Nephron (organoid): ENCODE data around the gene HEBP2.

Experiments
- H3K27ac Mint-ChIP-seq, 3 experiments: 2 replicates each; pipeline ENCODE4 v1.8.0; 2020; ENCODE audit warnings: mixed read lengths in 3 of 3, mild to moderate bottlenecking in 2 of 3, moderate library complexity in 1 of 3
- H3K27me3 Mint-ChIP-seq: 2 replicates; pipeline ENCODE4 v1.8.0; 2021; ENCODE audit warnings: low read depth, mild to moderate bottlenecking, moderate library complexity, mixed read lengths
- H3K36me3 Mint-ChIP-seq: 2 replicates; pipeline ENCODE4 v1.8.0; 2020; ENCODE audit warnings: low read depth, mixed read lengths
- H3K4me1 Mint-ChIP-seq: 2 replicates; pipeline ENCODE4 v1.8.0; 2020; ENCODE audit warnings: mixed read lengths
- H3K4me3 Mint-ChIP-seq, 3 experiments: 2 replicates each; pipeline ENCODE4 v1.8.0; 2020; ENCODE audit warnings: mild to moderate bottlenecking in 3 of 3, mixed read lengths in 3 of 3, moderate library complexity in 2 of 3
- H3K9me3 Mint-ChIP-seq: 2 replicates; pipeline ENCODE4 v1.8.0; 2020; ENCODE audit warnings: mixed read lengths
- TF ChIP-seq, protein P1 (sequence below), 3 experiments: fragments of 200-600 bp; sonication (generic); IDR thresholded peaks; one replicate each; pipeline ENCODE4 v1.5.0; 2021; ENCODE audit warnings: antibody characterized with exemption in 3 of 3; ENCODE audit not compliant: unreplicated experiment in 3 of 3

Gene HEBP2

DNA sequence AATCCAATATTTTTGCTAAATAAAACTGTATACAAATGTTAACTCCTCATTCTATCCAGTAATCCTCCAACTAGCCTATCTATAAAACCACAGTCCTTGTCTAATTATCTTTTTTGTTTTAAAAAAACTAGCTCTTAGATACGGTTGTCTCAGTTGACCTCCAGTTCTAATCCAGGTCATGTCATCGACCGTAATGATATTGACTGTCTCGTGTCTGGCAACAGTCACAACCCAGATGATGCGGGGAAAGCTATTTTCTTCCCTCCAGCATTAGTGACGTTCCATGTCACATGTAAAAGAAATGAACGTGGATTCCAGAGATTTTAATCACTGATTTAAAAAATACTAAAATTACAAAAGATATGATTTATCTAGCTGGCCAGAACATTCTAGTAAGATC lies 35.5 kb downstream of the HEBP2 start:
- Mint-ChIP-seq H3K4me1 (no peaks in the 10 kb centered on the region), H3K9me3 (no peaks in the 10 kb centered on the region), H3K36me3 (peaks cover 28% of the 10 kb centered on the region), H3K27ac (no peak overlapping the region), H3K27me3 (no peaks in the 10 kb centered on the region), H3K4me3 (no peak overlapping the region)
- TF ChIP-seq, protein P1, sequence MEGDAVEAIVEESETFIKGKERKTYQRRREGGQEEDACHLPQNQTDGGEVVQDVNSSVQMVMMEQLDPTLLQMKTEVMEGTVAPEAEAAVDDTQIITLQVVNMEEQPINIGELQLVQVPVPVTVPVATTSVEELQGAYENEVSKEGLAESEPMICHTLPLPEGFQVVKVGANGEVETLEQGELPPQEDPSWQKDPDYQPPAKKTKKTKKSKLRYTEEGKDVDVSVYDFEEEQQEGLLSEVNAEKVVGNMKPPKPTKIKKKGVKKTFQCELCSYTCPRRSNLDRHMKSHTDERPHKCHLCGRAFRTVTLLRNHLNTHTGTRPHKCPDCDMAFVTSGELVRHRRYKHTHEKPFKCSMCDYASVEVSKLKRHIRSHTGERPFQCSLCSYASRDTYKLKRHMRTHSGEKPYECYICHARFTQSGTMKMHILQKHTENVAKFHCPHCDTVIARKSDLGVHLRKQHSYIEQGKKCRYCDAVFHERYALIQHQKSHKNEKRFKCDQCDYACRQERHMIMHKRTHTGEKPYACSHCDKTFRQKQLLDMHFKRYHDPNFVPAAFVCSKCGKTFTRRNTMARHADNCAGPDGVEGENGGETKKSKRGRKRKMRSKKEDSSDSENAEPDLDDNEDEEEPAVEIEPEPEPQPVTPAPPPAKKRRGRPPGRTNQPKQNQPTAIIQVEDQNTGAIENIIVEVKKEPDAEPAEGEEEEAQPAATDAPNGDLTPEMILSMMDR (IDR thresholded peaks at IDR 0.05; ENCODE audit: unreplicated experiment in 3 of 3): no peak

DNA sequence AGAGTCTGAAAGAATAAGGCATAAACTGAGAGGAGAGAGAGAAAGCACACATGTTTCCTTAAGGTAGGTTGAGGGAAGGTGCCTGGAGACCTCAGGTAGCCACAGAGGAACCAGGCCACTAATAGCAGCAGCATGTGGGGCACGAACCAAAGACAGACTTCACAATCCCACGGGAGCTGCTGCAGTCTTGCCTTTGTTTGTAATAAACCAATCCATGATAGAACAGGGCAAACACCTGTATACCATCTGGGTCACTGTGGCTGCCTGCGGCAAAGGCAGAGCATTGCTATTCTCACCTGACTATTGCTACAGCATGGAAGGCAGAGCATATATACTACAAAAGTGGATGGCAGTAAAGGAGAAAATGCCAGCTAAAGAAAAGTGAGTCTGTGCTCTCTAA lies 36.3 kb downstream of the HEBP2 start:
- Mint-ChIP-seq H3K27ac (no peak overlapping the region), H3K4me1 (no peaks in the 10 kb centered on the region), H3K27me3 (no peaks in the 10 kb centered on the region), H3K4me3 (no peak overlapping the region), H3K36me3 (peaks cover 28% of the 10 kb centered on the region), H3K9me3 (no peaks in the 10 kb centered on the region)
- TF ChIP-seq, protein P1 (IDR thresholded peaks at IDR 0.05; ENCODE audit: unreplicated experiment in 3 of 3): no peak

DNA sequence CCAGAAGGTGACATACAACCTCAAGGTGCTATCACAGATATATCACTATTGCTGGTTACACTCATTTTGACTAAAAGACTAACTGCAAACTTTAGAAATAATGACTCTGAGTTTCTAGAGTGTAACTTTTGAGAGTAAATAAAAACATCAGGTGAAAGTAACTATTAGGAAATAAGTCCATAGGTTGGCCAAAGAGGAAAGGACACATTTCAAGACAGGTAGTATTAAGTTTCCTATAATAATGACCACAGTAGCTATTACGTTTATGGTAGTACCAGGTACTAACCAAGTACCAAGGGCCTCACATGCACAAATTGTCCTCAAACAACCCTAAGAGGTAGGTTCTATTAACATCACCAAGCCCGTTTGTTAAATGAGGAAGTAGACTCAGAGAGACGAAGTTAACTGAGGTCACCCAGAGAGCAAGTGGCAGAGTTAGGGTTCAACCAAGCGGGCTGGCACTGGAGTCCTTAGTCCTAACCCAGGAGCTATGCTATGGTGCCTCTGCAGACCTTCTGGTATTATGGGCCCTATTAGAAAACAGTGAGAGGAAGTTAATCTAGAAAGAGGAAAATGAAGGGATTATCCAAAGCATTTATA lies 36.8 kb downstream of the HEBP2 start:
- Mint-ChIP-seq H3K9me3 (no peaks in the 10 kb centered on the region), H3K4me1 (no peaks in the 10 kb centered on the region), H3K27ac (no peak overlapping the region), H3K27me3 (no peaks in the 10 kb centered on the region), H3K4me3 (no peak overlapping the region), H3K36me3 (peaks cover 27% of the 10 kb centered on the region)
- TF ChIP-seq, protein P1 (IDR thresholded peaks at IDR 0.05; ENCODE audit: unreplicated experiment in 3 of 3): no peak

DNA sequence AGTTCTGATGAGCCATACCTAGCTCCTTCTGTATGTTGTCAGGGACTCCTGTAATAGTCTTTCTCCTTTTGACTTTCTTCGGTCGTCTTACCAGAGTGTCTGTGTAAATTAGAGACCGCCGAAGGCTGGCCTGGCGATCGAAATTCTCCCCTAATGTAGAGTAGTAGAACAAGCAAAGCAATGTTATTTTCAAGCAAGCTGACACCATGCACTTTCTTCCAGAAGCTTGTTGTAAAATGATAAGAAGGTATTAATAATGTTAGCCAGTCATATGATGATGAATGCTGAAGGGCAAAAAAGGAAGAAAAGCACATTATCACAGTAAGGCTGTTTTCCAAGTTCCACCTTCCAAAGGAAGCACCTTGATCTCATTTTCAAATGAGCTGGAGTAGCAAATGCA lies 37.9 kb downstream of the HEBP2 start:
- Mint-ChIP-seq H3K9me3 (no peaks in the 10 kb centered on the region), H3K4me1 (no peaks in the 10 kb centered on the region), H3K27me3 (no peaks in the 10 kb centered on the region), H3K4me3 (no peak overlapping the region), H3K27ac (no peak overlapping the region), H3K36me3 (peaks cover 18% of the 10 kb centered on the region)
- TF ChIP-seq, protein P1 (IDR thresholded peaks at IDR 0.05; ENCODE audit: unreplicated experiment in 3 of 3): no peak

DNA sequence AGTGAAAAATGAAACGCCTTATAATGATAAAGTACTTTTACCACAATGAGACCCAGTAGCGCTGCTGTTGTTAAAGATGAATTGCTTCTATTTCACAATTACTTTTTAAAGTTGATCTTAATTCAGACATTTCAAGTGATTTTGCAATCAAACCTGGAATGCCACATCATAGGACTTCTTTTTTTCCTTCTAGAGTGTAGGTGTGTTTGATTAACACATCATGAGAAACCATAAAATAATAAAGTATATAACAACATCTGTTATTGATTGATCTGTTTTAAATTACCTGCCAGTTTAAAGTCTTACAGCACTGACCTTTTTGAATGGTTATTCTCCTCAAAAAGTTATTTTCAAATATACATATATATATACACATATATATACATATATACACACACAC lies 38.6 kb downstream of the HEBP2 start:
- no peak overlapping the region for H3K27ac Mint-ChIP-seq
- H3K4me1 Mint-ChIP-seq: no peaks in the 10 kb centered on the region
- H3K36me3 Mint-ChIP-seq: peaks cover 14% of the 10 kb centered on the region
- H3K4me3 Mint-ChIP-seq: no peak overlapping the region
- H3K9me3 Mint-ChIP-seq: no peaks in the 10 kb centered on the region
- no peaks in the 10 kb centered on the region for H3K27me3 Mint-ChIP-seq
- TF ChIP-seq, protein P1 (IDR thresholded peaks at IDR 0.05; ENCODE audit: unreplicated experiment in 3 of 3): no peak

DNA sequence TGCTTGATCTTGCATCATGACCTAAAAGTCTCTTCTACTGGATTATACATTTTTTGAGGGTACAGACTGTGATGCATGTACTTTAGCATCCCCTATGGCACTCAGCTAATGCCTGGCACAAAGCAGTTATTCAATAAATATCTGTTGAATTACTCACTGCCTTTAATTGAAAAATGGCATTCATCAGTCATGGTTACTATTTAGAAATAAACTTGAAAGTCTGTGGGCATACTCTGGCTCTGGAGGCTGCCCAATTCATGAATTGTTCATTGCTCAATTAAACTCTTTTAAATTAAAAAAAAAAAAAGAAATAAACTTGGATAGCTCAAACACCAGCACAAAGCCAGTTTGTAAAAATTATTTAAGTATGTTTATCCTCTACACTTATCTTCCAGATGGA lies 40.0 kb downstream of the HEBP2 start:
- H3K27ac Mint-ChIP-seq: no peak overlapping the region
- TF ChIP-seq, protein P1 (IDR thresholded peaks at IDR 0.05; ENCODE audit: unreplicated experiment in 3 of 3): no peak
- H3K4me3 Mint-ChIP-seq: no peak overlapping the region
- H3K36me3 Mint-ChIP-seq: peaks cover 14% of the 10 kb centered on the region
- no peaks in the 10 kb centered on the region for H3K27me3 Mint-ChIP-seq
- H3K9me3 Mint-ChIP-seq: no peaks in the 10 kb centered on the region
- H3K4me1 Mint-ChIP-seq: no peaks in the 10 kb centered on the region
